K562 (cell line): ENCODE measurements around the gene USP16. TPM values are rescaled to one million over a fixed set of nuclear protein-coding genes. Genes with fewer than 3 reads are reported as not detected.
A peak's percentile ranks its signal among the peaks of the same experiment; 100 is the strongest.

Source experiments
- CHD7 ChIP-seq: fragments of 200-600 bp; sonication (generic); IDR thresholded peaks from one replicate; pipeline ENCODE4 v1.6.1; 2012; ENCODE audit warnings: mild to moderate bottlenecking, low read depth, low read length, inconsistent platforms
- CTCFL ChIP-seq: IDR thresholded peaks from 2 replicates; pipeline ENCODE4 v1.6.1; 2011; ENCODE audit warnings: borderline replicate concordance, low read depth, mild to moderate bottlenecking, moderate library complexity, low read length; ENCODE audit not compliant: insufficient read depth, poor library complexity, severe bottlenecking
- FOXA1 ChIP-seq: fragments of 450-650 bp; IDR thresholded peaks from 2 replicates; pipeline ENCODE4 v1.6.1; 2016; ENCODE audit warnings: mild to moderate bottlenecking, borderline replicate concordance
- FOXA3 ChIP-seq, 2 experiments: fragments of 450-650 bp in 1 of 2; sonication (generic) in 1 of 2; formaldehyde crosslinking; IDR thresholded peaks in 1 of 2; conservative IDR thresholded peaks in 1 of 2; 2 replicates each; pipeline versions ENCODE4 v1.4.0 to v1.8.0; 2020 to 2022; ENCODE audit warnings: mild to moderate bottlenecking in 2 of 2, missing genetic modification reagents in 1 of 2
- FOXK1 ChIP-seq: sonication (generic); formaldehyde crosslinking; IDR thresholded peaks from 2 replicates; pipeline ENCODE4 v1.8.0; 2022; ENCODE audit warnings: missing genetic modification reagents, mild to moderate bottlenecking, borderline replicate concordance
- HDAC8 ChIP-seq: fragments of 450-650 bp; IDR thresholded peaks from 2 replicates; pipeline ENCODE4 v1.6.1; 2016; ENCODE audit warnings: mild to moderate bottlenecking, missing genetic modification characterization, moderate library complexity, missing compliant biosample characterization
- polyA plus RNA-seq, 8 experiments: library from polyadenylated mRNA; depleted of rRNA in 4 of 8; stranded (reverse) in 5 of 8; unstranded in 3 of 8; fragments of >200 nt; fragmentation: Nextera tagmentation in 2 of 8; fragmentation: Illumina TruSeq in 1 of 8; extraction: Ambion mirVana in 2 of 8; extraction: Trizol in 1 of 8; gene quantifications; 2 replicates each; pipeline versions ENCODE4 v1.2.1 to v1.2.3, GENCODE V29; 2011 to 2014; ENCODE audit warnings: inconsistent platforms in 1 of 8, missing spikeins in 1 of 8
- total RNA-seq, 7 experiments: library from RNA; depleted of rRNA in 6 of 7; stranded (reverse); fragments of >200 nt in 6 of 7; fragmentation: Illumina TruSeq in 2 of 7; extraction: Trizol in 2 of 7; gene quantifications; 2 replicates each; pipeline versions ENCODE4 v1.2.1 to v1.2.3, GENCODE V29; 2011 to 2021; ENCODE audit warnings: low replicate concordance in 1 of 7
- TF ChIP-seq, protein P1 (sequence below): IDR thresholded peaks from 2 replicates; pipeline ENCODE4 v1.6.1; 2011; ENCODE audit not compliant: insufficient read length; ENCODE audit errors: extremely low read depth
- TF ChIP-seq, protein P2 (sequence below): fragments of 450-650 bp; IDR thresholded peaks from 2 replicates; pipeline ENCODE4 v1.7.0; 2016; ENCODE audit warnings: borderline replicate concordance

USP16 gene
- total and polyA plus RNA-seq, 9 of the 15 experiments (the other 6 are each of a cell fraction or from before 2014, with no cell fraction given): 38.4 to 90.9 (median 62.8) TPM

DNA sequence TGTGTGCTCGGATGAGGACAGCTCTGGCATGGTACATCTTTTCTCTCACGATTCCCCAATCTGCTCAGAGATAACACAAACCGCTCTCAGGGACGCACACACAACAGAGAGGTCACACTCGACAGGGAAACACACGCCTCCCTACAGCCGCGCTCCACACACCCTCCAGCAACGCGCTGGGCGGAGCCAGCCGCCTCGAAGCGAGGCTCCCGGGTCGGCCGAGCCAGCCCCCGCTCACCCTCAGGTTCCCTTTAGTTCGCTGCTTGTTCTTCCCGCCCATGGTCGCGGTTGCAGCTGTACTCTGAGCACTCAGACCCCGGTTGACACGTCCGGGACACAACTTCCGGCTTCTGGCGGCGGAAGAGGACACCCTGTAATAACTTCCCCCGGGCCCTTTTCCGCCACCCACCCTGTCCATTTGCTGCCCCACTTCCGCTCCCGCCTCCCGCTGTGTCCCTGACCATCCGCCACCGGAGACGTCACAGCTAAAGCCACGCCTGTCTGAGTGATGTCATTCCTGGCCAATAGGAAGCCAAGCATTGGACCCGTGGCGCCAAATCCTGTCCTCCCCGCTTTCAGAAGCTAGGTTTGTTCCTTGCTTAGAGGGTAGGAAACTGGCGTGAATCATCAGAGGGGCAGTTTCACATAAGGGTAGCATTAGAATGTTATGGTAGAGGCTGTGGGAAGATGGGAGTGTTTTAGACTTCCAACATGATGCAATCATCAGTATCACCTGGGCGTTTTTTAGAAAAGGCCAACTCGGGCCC, 31.8 kb upstream of the USP16 start, which contains the start of gene LTN1 (continued):
- no peak for TF ChIP-seq CTCFL
- no peak for TF ChIP-seq CHD7
- TF ChIP-seq FOXK1 (CRISPR knock-in tag): 0 out of 2 replicates have a peak, but pooled peaks have one; percentile 55
- TF ChIP-seq HDAC8 (tag): no peak
- peak in 1 of 2 experiments; percentile 77; a peak in 2 of 4 replicates for TF ChIP-seq FOXA3 (CRISPR knock-in tag; conservative IDR thresholded peaks at IDR 0.05 in 1 of 2, IDR thresholded peaks at IDR 0.05 in 1 of 2)
- TF ChIP-seq, protein P1, sequence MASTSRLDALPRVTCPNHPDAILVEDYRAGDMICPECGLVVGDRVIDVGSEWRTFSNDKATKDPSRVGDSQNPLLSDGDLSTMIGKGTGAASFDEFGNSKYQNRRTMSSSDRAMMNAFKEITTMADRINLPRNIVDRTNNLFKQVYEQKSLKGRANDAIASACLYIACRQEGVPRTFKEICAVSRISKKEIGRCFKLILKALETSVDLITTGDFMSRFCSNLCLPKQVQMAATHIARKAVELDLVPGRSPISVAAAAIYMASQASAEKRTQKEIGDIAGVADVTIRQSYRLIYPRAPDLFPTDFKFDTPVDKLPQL: peak; percentile 83
- TF ChIP-seq, protein P2, sequence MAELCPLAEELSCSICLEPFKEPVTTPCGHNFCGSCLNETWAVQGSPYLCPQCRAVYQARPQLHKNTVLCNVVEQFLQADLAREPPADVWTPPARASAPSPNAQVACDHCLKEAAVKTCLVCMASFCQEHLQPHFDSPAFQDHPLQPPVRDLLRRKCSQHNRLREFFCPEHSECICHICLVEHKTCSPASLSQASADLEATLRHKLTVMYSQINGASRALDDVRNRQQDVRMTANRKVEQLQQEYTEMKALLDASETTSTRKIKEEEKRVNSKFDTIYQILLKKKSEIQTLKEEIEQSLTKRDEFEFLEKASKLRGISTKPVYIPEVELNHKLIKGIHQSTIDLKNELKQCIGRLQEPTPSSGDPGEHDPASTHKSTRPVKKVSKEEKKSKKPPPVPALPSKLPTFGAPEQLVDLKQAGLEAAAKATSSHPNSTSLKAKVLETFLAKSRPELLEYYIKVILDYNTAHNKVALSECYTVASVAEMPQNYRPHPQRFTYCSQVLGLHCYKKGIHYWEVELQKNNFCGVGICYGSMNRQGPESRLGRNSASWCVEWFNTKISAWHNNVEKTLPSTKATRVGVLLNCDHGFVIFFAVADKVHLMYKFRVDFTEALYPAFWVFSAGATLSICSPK: no peak
- TF ChIP-seq FOXA1: no peak
